HG02571 (cell line): ENCODE results near the gene EHBP1.

Experiments
- ATAC-seq: cut with Tn5 transposase; IDR thresholded peaks from one replicate; pipeline ENCODE4 v1.9.1; 2021; ENCODE audit warnings: mild to moderate bottlenecking, moderate library complexity; ENCODE audit not compliant: unreplicated experiment

The EHBP1 gene

DNA sequence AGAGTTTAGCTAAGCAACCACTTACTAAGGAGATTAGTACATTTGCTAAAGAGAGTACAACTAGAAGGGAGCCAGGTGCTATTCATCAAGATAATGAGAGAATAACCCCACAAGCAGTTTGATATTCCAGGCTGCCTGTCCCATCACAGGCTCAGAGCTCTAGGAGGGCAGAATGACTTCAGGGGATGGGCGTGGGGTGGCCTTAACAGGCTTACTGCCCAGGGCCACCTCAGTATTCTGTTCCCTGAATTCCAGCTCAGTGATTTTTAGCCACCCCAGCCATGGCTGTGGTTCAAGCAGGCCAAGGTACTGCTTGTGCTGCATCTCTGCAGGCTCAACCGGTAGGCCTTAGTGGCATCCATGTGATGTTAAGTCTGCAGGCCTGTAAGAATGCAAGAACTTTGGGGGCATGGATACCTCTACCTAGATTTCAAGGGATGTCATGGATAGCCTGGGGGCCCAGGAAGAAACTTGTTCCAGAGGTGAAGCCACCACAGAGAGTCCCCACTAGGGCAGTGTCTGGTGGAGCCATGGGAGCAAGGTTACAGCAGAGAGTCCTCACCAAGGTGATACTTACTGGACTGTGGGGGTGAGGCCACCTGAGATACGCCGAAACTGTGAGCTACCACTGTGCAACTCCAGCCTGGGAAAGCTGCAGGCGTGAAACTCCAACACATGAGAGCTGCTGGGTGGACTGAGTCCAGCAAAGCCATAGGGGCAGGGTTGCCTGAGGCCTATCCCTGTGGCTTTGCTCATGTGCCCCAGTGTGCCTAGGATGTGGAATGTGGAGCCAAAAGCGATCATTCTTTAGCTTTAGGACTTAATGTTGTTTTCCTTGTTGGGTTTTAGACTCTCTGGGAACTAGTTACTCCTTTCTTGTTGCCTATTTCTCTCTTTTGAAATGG is 107.7 kb downstream of the EHBP1 start:
- no peak for ATAC-seq

DNA sequence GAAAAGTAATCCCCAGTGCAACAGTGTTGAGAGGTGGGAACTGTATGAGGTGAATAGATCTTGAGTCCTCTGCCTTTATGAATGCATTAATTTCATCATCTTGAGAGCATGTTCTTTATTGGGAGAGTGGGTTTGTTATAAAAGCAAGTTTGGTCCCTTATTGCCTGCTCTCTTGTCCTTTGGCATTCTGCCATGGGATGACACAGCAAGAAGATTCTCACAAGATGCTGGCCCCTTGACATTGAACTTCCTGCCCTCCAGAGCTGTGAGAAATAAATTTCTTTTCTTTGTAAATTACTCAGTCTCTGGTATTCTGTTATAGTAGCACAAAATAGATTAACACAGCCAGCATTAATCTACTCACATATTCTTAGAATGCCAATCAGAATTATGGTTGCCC is 108.6 kb downstream of the EHBP1 start:
- ATAC-seq: no peak

DNA sequence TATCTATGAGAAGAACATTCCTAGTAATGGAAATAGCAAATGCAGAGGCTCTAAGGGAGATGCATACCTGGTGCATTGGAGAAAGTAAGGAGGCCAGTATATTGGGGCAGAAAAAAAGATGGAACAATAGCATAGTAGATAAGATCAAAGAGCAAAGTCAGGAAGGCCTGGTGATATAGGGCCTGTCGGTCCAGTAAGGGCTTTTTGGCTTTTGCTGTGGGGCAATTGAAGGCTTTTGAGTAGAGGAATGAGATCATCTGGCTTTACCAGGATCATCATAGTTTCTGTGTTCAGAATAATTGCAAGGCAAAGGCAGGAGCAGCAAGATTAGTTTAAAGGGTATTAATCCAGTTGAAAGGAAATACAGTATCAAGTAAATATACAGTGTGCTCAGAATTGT is 111.8 kb downstream of the EHBP1 start:
- no peak for ATAC-seq

DNA sequence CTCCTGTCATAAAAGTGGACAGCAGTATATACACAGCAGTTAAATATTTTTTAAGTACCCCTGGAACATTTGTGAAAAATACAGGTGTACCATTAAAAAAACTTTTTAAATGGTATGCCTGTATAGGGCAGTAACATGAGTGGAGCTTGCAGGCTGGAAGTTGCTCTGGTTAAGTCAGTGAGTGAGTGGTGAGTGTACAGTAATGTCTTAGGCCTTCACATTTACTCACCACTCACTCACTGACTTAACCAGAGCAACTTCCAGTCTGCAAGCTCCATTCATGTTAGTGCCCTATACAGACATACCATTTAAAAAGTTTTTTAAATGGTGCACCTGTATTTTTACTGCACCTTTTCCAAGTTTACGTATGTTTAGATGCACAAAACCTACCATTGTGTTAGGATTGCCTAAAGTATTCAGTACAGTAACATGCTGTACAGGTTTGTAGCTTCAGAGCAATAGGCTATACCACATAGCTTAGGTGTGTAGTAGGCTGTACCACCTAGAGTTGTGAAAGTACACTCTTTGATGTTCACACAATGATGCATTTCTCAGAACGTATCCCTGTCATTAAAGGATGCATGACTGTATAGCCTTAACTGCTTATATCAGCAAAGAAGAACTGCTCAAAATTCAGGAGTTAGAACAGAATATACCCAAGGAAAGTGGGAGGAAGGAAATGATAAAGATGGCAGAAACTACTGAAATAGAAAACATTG is 112.6 kb downstream of the EHBP1 start:
- no peak for ATAC-seq

DNA sequence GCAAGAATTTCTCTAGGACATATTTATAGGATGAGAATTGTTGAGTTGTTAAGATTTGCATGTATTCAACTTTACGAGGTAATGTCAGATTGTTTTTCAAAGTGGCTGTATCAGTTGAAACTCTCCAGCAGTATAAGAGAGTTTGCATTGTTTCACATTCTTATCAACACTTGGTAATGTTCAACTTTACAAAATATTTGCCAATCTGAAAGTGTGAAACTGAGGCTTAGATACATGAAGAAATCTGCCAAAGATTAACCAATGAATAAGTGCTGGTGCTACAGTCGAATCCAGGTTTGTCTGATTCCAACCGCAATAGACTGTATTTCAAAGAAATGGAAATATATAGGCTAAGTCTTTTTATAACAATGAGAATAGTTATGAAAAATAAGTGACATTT is 117.0 kb downstream of the EHBP1 start:
- no peak for ATAC-seq

DNA sequence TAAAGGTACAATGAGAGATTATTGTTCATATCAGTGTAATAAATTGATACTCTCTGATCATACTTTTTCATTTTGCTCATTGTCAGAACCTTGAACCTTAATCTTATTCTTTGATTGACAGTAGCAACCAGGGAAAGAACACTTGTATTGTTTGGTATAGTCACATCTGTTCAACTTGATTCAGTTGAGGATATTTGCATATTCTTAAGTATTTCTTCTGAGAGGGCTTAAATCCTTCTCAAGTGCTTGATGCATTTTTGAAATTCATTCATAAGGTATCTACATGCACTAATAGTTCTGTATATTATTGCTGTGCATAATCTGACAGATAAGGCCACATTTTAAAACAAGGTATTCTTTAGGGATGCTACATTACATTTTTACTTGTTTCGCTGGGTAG is 118.9 kb downstream of the EHBP1 start:
- ATAC-seq: no peak

DNA sequence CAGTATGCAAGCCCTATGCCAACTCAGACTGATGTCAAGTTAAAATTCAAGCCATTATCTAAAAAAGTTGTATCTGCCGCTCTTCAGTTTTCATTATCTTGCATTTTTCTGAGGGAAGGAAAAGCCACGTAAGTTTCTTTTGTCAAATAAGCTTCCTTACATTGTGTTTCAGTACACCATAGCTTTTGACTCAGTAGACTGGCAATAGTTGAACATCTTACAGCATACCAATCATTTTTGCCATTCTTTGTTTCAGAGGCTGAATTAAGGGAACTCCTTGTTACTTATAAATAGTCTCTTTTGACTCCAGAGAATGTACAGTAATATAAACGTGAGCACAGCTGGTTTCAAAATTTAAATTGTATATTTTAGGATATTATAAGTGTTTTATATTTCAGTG is 120.6 kb downstream of the EHBP1 start:
- no peak for ATAC-seq

DNA sequence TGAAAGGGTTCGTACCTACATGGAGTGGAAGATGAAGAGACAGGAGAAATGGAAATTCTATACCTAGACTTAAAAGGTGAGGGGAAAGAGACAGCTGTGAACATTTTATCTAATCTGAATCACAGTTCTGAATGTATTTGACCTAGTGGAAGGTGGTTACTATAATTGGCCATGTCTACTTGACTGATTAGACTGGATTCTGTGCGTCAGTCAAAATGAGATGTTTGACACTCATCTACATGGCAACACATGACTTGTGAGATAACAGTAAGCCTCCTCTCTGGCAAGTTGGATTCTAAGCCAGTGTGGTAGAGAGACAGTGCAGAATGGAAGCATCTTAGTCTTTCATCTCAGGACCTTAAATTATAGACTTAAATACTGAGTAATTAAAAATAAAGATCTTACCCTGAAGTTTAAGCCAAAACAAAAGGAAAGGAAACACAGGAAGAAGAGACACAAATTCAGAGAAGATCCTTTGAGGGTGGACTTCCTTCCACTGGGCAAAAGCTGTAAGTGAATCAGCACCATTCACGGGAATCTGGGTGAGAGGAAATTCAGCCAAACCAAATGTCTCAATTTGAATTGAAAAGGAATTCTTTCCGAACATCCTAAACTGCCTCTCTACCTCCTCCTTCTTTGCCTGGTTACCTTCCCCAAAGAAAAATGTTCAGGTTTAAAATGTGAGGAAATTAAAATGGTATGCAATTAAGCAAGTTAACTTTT is 121.6 kb downstream of the EHBP1 start:
- no peak for ATAC-seq

DNA sequence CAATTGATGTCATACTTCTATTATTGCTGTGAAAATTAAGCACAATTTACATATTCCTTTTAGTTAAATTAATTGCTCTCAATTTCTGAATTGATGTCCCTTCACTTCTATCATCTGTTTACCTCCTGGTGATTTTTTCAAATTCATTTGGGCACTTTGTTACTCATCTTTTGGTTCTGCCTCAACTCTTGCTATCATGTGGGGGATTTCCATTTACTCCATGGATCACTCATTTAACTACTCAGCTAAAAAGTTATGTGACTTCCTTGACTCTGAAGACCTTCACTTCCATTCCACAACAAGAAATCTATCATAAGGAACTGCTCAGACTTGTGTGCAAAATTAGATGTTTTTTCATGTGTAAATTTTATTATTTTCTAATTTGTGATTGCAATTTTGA is 126.2 kb downstream of the EHBP1 start:
- no peak for ATAC-seq

DNA sequence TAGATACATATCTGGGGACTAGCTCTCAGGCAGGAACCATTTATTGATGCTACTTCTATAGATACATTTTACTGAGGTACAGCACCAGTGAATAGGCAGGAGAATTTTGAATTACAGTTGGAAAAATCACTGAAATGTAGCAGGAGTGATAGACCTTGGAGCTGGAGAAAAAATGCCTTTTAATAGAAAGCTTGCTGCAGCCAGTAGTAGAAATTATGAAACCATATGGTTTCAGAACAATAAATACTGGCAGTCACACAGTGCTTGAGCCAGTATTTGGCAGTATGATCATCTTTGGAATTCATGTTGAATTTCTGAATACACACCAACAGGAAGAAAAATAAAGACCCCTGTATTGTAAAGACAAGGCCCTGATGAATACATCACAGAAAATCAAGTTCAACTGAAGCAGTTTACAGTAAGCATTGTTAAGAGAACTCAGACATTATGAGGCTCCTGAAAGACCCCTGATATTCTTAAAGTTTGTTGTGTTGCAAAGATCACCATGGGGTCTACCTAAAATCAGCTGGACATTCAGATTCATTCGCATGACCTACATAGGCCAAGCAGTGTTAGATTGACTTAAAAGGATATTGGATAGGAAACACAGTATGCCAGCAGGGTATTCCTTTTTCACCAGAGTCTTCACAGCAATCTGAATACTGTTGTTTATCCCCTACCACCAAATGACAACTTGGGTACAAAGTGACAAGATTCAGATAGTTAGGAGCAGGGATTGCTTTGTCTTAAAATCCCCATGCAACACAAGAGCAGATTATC is 139.0 kb downstream of the EHBP1 start:
- no peak for ATAC-seq

DNA sequence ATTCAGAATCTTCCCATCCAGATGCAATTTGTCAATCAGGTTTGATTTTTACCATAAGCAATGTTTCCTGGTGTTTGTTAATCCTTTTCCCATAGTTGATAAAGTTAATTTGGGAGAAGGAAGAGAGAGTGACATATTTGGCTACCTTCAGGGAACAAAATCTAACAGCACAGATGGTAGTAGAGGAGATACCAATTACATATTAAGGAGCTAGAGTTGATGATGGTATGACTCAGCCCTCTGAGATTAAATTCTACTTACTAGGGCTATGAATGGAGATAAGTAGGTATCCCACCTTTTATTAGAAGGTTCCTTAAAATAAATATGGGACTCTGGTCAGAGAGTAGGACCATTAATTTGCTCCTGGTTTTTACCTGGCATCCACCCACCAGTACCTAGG is 139.7 kb downstream of the EHBP1 start:
- no peak for ATAC-seq

DNA sequence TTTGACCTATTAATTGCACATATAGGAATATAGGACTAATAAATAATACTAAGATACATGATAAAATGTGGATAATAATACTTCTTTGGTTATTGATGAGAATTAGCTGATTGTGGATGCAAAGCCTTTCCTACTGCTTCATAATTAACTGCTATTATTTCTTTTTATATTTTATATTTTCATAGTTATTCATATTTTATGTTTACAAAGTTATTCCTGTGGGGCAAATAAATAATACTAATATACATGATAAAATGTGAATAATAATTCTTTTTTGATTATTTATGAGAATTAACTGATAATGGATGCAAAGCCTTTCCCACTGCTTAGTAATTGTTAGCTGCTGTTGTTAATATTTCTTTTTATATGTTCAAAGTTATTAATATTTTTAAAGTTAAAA is 146.7 kb downstream of the EHBP1 start:
- no peak for ATAC-seq

DNA sequence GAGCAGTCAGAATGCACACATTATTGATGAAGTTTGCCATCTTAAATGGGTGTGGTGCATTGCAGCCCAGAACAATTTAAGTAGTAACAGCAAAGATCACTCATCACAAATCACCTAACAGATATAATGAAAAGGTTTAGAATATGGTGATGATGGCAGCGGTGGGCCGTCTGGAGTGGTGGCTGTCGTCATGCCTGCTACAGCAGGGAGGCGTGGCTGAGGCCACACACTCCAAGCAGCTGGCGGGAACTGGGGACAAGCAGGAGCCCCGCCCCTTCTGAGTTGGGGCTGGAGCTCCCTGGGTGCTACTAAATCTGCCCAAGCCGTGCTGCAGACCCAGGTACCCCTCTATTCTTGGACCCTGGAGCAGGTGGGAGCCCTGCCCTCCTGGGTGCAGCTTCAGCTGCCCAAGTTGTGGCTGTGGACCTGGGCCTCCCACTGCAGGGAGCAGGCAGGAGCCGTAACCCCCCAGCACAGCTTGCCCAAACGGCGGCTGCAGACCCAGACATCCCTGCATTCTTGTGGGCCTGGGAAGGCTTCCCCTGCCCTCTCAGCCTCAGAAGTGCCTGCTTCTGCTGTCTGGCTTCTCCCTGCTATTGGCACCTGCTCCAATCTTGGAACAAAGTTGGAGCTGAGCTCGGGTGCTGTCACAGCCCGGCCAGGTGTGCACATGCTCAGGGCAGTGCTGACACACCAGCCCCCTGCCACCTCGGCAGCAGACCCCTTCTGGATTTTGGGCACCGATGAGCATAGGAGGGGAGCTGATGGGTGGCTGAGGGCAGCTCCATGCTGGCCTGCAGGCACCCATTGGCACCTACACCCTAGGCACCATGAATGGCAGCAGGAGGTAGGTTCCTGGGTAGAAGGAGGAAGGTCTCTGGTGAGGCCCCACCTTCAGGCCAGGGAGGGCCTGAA is 149.3 kb downstream of the EHBP1 start:
- no peak for ATAC-seq

DNA sequence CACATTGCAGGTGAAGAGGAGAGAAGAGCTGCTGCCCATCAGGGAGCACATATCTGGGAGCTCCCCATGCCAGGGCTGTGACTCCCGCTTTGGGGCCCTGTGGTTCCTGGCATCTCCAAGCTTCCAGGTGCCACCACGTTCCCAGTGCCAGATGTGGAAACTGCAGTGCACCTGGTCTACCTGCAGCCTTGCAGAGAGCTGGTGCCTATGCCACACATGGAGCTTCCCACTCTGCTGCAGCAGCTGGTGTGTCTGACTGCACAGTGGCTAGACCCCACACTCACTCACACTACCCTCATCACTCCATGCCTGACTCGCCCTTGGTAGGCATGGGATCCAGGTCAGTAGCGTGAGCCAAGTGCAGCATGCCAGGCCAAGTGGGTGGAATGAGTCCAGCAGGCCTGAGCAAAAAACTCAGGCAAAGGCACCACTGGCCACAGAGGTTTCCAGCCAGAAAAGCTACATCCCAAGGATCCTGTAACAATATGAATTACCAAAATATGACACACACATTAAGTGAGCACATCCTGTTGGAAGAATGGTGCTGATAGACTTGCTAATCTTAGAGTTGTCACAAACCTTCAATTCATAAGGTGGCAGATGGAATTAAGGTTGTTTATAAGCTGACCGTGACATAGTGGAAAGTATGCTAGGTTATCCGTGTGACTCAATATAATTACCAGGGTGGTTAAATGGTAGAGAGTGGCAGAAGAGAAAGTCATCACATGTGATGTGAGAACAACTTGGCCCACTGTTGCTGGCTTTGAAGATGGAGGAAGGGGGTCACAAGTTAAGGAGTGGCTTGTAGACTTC is 150.9 kb downstream of the EHBP1 start:
- no peak for ATAC-seq

DNA sequence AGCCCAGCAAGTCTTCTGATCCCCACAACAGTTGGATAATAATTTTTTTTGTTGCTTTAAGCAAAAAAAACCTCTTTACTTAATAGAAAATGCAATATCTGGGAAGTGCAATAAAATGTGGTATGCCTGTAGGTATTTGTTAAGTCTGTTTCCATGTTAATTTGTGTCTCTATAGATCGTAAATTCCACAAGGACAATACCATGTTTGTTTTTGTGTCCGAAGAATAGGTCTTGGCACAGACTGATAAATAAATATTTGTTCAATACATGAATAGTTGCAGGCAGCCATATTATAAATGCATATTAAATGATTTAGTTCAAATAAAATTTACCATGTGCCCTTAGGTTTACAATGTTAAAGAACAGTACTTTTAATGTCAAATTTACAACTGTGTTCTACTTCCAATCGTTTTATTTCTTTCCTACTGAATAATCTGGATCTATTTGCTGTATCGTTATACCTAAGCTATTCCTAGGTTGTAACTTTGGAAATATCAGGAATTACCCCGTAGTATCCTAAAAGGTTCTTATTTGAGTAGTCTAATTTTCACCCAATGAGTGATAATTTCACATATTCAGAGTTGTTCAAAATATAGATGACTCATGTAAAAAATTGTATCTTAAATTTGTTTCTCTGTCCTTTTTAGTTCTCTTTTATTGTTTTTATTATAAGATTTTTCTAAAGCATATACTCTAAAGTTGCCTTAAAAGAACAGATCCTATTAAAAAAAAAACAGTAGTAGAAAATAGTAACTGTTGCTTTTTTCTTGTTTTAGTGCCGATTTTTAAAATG is 151.8 kb downstream of the EHBP1 start:
- ATAC-seq: no peak

DNA sequence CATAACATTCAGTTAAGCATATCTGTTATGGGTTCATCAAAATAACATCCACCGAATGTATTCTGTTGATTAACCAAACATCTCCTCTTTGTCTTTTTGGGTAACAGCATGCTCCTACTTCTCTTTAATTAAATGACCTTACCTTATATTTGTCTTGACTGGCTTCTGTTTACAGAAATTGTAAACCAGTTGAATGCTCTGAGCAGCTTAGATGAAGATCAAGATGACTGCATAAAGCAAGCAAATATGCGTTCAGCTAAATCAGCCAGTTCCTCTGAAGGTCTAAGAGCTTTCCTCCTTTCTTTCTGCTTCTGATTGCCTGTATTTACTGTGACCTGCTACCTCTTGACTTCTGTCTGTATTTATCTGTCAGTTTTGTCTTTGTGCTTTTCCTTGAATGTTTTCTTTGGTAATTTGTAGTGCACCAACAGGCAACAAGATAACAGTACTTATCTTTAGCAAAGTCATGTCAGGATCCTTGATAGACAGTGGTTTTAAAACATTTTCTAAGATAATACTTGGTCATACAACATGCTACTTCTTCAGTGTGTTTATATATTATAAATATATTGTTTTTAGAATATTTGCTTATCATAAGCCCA is 152.8 kb downstream of the EHBP1 start:
- ATAC-seq: no peak

DNA sequence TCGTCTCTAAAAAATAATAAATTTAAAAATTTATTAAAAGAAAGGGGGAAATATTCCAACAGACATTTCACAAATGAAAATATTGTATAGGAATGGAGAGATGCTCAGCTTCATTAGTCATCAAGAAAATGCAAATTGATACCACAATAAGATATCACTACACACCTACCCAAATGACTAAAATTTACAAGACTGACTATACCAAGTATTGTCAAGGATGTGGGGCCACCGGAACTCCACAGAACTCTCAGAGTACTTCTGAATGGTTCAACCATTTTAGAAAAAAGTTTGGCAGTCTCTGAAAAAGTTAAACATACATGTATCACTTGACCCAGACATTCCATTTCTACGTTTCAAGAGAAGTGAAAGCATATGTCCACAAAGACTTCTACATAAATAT is 163.4 kb downstream of the EHBP1 start:
- no peak for ATAC-seq

DNA sequence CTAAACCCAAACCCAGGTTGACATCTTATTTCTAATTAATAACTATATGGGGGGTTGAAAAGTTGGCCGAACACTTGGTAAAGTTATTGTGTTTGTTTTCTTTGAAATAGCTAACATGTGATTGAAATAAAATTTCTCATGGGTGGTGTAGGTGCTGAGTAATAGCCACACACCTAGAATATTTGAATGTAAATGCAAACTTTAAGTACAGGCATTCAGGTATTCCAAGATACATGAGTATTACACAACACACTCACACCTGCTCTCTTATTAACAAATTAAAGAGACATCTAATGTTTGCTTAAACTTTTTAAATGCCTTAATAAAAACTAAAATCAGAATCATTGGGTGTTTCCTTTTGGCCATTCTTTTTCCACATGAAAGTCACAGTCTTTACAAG is 165.5 kb downstream of the EHBP1 start:
- ATAC-seq: no peak
